ENCODE results near the gene PHACTR1.
"Not testable (repeated sequence)": the region's sequence is repeated elsewhere in the genome, so short reads cannot be mapped to it uniquely, and the experiment has no call there.

PHACTR1 gene

DNA sequence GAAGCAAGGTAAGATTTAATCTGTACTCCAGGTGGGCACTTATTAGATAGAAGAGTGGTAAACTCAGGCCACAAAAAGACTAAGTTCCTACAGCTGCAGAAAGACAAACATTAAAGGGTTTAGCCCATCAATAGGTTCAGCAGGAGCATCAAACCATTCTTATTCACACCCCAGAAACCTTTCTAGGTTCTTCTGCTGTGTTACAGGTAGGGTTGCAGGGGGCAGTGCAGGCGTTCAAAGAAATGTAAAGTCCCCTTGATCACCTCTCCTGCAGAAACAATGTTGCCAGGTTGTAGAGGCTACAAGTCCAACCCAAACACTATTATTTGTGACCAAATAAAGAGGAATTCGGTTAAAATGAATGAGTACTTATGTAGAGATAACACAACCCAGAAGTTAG lies 31.8 kb downstream of the PHACTR1 start:
- in situ Hi-C loops (cut with MboI; ENCODE audit: low pct_unique_long_range_greater_than_20kb, low sequenced_read_pairs) = no loop called here
- no peak for DNase-seq

DNA sequence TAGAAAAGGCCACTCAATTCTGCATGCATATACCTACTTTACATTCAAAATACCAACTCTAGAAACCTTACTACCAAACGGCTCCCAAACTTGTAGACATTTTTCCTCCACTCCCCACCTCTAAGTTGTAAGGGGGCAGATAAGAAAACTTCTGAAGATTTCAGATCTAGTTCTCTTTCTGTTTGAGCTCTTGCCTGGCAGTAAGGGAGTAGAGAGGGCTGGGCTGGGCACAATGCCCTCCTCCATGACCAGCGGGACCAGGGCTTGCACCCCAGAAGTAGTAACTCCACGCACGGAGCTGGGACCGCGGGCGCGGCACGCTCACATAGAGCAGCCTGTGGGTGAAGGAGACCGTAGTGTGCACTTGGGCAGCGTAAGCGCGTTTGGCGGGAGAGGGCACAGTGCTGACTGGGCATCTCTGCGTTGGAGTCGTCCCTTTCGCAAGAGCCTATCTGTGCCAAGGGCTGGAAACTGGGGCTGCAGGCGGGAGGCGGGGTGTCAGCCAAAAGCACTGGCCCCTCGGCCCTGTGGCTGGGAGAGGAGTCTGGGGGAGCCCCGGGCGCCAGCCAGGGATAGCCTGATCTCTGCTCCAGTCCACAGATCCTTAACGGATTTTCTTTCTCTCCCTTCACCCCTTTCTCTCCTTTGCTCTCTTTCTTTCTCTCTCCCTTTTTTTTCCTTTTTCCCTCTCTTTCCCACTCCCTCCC lies 32.4 kb downstream of the PHACTR1 start:
- no peak for DNase-seq
- in situ Hi-C loops (cut with MboI; ENCODE audit: low pct_unique_long_range_greater_than_20kb, low sequenced_read_pairs) = no loop called here

DNA sequence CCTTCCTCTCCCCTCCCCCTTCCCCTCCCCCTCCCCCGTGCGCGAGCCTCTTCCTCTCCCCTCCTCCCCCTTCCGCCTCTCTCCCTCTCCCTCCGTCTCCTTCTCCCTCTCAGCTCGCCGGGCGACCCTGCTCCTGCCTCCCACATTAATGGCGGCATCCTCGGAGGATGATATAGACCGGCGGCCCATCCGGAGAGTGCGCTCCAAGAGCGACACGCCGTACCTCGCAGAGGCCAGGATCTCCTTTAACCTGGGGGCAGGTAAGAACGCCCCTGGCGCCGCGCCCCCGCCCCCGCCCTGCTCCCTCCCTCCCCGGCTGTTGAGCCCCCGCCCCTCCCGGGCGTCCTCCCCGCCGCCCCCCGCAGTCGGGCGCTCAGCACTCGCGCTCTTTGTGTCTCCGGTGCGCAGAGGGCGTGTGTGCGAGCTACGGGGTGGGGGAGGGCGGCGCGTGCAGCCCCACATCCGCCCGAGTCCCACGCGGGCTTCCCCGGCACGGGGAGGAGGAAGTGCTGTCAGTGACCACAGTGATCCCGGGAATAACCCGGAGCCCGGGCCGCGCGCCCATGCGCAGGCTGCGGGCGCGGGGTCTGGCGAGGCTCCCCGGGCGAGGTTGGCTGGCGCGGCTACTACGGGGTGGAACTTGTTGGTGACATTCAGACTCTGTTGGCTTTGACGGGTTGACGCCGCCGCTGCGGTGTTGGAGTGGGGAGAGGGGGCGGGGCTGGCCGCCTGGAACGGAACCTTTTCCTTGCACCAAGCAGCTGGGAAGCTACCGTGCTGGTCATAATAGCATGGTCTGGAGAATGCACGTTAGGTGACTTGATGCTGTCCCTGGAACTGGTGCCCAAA lies 33.2 kb downstream of the PHACTR1 start:
- in situ Hi-C loops (cut with MboI; ENCODE audit: low pct_unique_long_range_greater_than_20kb, low sequenced_read_pairs) = no loop called here
- no peak for DNase-seq

DNA sequence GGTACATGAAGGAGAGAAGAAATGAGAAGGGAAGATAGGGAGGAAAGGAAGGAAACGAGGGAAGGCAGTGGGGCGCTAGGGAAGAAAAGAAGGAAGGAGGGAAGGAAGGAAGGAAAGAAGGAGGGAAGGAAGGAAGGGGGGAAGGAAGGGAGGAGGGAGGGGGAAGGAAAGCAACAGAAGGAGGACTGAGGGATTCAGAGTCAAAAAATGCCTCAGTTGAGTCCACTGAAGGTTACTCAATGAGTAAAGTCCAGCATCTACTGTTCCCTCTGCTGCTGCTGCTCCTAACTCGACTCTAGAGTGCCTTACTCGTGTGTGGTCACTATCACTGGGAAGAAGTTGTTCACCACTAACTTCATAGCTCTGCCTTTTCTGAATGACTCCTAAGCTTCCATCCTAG lies 33.8 kb downstream of the PHACTR1 start:
- no peak for DNase-seq
- in situ Hi-C loops (cut with MboI; ENCODE audit: low pct_unique_long_range_greater_than_20kb, low sequenced_read_pairs) = no loop called here

DNA sequence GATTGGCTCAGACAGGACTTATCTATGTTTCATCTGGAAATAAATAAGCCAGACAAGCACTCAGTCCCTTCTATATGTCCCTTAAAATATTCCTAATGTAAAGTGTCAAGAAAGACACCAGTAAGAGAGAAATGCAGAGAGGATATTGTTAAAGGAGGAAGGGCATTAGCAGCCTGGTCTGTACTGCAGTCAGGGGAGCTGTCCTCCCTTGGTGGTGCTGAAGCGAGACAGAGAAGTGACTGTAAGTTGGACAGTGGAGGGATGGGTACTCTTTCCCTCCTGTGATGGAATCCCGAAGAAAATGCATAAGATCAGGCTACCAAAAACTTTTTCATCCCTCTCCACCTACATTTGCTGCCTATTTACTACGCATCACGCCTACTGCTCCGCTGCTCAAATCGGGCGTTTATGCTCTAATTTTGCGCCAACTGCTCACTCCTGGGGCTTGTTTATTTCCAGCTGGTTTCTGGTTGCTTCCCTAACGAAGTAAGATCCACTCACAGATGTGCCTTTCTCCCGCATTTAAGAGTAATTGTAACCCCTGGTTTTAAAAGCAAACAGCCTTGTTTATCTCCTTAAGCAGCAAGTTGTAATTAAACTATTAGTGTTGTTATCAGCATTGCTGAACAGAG lies 35.2 kb downstream of the PHACTR1 start:
- peak; percentile 49 for DNase-seq
- in situ Hi-C loops (cut with MboI; ENCODE audit: low pct_unique_long_range_greater_than_20kb, low sequenced_read_pairs) = no loop called here

DNA sequence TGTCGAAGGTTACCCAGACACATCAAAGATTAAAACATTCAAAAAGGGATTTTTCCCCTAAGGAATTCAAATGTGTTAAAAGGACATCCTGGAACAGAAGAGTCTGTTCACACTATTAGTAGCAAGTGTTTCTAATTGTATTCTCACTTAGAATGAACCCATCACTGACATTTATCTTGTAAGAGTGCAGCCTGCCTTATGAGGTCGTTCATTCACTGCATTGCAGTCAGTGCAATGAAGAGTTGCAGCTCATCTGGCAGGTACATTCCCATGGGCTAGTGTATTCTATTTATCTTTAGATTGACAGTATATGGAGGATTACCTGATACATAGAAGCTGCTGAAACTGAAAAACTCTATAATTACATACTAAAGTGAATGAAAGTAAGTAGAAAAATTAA lies 36.5 kb downstream of the PHACTR1 start:
- in situ Hi-C loops (cut with MboI; ENCODE audit: low pct_unique_long_range_greater_than_20kb, low sequenced_read_pairs) = no loop called here
- no peak for DNase-seq

DNA sequence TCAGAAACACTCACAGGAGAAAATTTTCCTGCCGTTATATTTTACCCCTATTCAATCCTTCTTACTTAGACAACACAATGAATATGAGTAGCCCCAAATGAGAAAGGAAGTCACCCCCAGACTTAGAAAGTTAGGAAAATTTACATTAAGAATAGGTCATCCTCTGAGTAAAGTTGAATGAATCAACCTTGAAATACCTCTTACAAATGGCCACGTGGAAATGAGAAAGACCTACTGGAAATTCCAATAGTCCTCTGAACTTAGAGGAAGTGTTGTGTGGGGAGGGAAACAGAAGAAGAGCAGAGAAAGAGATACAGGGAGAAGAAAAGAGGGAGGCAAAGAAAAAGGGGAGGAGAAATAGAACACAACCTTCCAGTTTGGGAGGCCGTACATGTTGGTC lies 43.7 kb downstream of the PHACTR1 start:
- in situ Hi-C loops (cut with MboI; ENCODE audit: low pct_unique_long_range_greater_than_20kb, low sequenced_read_pairs) = no loop called here
- DNase-seq = no peak

DNA sequence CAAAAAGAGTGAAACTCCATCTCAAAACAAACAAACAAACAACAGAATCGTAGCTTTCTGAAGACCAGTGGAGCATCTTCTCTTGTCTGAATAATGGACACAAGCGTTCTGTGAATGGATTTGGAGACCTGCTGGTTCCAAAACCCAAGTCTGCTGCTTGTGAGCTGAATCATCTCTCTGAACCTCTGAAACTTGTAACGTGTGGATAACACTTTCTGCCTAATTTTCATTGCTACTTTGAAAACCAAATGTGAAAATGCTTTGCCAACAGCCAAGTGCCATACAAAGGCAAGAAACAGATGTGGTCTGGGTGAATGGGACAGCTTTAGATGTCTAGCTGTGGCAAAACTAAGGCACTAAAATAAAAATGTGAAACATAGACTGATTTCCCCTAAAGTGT lies 44.3 kb downstream of the PHACTR1 start:
- in situ Hi-C loops (cut with MboI; ENCODE audit: low pct_unique_long_range_greater_than_20kb, low sequenced_read_pairs) = no loop called here
- DNase-seq = no peak

DNA sequence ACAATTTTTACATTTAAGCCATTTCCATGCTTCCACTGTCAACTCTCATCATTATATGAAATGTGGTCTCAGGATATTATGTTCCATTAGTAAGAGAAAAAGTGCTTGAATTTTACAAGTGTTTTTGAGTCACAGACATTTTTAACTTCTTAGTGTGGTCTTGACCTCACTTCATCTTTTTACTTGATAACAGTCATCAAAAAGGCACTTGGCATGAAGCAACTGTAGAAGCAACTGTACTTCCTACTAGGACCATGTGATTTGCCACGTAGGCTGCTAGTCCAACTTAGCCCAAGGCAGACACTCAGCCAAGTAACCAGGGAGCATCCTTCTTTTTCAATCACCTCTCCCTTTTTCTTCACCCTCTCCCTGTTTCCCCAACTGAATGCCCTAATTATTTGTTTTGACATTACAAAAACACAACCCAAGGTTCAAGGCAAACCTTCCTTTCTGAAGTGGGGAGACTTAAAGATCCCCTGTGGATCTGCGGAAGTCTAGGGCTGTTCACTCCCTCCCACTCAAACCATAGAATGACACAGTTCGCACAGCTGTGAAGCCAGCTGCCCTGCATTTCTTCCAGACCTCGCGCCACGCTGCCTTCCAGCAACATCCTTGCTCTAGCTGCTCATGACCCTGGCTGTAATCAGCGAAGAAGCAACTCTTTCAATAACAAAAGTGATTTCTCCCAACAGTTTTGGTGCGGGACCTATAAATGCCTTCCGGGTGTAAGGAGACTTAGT lies 45.0 kb downstream of the PHACTR1 start:
- DNase-seq = no peak
- in situ Hi-C loops (cut with MboI; ENCODE audit: low pct_unique_long_range_greater_than_20kb, low sequenced_read_pairs) = no loop called here

DNA sequence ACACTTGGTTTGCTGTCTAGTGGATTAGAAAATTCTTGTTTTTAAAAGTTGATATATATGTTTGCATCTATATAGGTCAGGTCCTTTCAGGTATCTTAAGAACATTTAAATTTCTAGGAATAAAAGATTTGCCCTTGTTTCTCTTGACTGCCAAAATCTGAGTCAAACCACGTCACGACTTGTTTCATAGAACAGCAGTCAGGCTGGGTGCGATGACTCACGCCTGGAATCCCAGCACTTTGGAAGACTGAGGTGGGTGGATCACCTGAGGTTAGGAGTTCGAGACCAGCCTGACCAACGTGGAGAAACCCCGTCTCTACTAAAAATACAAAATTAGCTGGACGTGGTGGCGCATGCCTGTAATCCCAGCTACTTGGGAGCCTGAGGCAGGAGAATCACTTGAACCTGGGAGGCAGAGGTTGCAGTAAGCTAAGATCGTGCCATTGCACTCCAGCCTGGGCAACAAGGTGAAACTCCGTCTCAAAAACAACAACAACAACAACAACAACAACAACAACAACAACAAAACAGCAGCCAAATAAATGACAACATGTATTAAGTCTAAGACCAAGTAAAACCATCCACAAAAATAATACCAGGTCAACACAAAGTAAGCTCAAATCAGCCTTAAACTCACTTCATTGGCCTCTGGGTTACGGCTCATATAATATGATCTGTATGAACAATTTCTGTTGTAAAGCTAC lies 46.3 kb downstream of the PHACTR1 start:
- in situ Hi-C loops (cut with MboI; ENCODE audit: low pct_unique_long_range_greater_than_20kb, low sequenced_read_pairs); DNase-seq: not testable (repeated sequence)

DNA sequence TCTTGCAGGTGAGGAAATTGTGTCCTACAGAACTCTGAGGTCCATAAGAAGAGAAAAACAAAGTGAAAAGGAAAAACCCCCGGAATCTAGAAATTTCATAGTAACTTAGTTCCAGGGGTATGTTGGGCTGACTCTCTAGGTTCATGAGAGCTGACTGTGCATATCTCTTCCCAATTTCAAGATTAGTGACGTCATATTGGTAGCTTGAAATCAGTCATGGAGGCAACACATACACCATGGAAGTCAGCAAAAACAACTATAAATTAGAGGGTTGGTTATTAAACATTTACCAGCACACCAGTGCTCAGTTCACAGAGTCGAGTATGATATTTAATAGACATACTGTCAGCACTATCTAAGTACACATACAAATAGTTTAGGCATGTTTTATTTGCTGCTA lies 49.8 kb downstream of the PHACTR1 start:
- in situ Hi-C loops (cut with MboI; ENCODE audit: low pct_unique_long_range_greater_than_20kb, low sequenced_read_pairs) = no loop called here
- no peak for DNase-seq

DNA sequence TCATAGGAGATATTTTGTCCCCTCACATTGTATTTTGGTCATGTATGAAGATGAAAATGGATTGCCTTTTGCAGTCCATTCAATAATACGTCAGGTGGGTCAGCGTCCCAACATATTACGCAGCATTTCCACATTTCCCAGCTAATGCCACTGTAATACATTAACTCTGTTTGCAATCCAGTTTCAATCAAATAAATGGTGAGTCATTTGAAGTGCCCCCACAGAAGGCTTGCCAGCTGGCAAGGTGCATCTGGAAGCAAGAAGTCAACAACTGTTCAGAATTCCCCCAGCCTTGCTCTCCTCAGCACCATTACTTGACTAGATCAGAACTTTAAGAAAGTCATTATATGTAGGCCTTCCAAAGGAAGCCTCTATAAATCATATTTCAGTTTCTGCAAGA lies 50.4 kb downstream of the PHACTR1 start:
- DNase-seq = no peak
- in situ Hi-C loops (cut with MboI; ENCODE audit: low pct_unique_long_range_greater_than_20kb, low sequenced_read_pairs) = no loop called here

DNA sequence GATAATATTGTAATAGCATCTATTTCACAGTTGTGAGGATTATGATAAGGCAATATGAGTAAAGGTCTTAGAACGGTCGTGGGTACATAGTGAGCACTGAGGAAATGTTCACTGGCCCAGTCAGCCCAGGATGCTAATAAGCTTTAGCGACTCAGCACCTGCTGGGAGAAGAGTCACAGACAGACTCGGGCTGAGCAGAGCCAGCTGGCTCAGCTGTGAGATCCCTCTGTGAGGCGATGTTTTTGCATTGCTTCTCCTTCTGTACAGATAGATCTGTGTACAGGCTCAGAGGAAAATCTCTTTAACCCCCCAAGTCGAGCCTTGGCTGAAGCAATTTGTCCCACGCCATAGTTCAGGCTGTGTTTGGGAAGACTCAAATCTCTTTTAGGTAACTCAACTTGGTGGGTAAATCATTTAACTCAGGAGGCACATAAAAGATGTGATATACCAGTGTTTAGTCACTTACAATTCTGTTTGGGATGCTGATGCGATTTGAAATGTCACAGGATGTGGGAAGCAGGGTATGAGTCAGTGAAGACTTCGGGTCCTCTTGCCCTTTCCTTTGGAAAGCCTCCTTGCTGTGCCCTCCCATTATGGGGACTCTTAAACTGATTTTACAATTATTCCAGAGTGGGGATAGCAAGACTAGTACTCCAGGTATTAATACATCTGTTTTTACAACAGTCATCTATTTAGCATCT lies 53.1 kb downstream of the PHACTR1 start:
- in situ Hi-C loops (cut with MboI; ENCODE audit: low pct_unique_long_range_greater_than_20kb, low sequenced_read_pairs) = no loop called here
- no peak for DNase-seq

DNA sequence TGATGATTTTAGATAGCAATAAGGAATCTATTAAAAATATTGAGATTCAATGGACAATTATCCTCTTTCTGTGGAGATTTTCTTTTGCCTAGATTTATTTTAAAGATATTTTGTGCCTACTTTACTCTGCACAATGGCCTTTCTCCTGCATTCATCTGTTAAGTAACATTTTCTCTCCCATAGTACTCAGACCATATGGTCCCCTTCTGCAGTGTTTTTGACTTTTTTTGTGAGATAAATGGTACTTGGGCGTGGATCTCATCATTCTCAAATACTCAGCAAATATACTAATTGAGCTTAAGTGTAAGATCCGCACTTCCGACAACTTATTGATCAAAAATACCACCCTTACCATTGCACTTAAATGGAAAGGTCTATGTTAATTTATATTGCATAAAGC lies 55.8 kb downstream of the PHACTR1 start:
- in situ Hi-C loops (cut with MboI; ENCODE audit: low pct_unique_long_range_greater_than_20kb, low sequenced_read_pairs) = no loop called here
- no peak for DNase-seq

DNA sequence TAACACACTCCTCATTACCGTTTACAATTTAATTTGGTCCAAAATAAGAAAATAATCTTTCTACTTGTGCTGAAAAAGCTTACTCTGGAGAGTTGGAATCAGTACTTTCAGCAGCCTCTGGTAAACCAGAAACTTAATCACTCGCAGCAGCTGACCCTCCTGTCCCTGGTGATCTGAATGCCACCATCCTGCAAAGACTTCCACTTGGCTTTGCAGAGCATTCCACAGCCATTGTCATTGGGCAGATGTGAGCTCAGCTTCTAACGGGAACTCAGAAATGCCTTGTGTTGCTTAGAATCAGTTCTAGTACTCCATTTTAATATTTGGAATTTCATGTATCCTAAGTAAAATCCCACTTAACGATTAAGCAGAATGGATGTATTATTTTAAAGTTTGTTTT lies 59.7 kb downstream of the PHACTR1 start:
- DNase-seq = no peak
- in situ Hi-C loops (cut with MboI; ENCODE audit: low pct_unique_long_range_greater_than_20kb, low sequenced_read_pairs) = no loop called here

DNA sequence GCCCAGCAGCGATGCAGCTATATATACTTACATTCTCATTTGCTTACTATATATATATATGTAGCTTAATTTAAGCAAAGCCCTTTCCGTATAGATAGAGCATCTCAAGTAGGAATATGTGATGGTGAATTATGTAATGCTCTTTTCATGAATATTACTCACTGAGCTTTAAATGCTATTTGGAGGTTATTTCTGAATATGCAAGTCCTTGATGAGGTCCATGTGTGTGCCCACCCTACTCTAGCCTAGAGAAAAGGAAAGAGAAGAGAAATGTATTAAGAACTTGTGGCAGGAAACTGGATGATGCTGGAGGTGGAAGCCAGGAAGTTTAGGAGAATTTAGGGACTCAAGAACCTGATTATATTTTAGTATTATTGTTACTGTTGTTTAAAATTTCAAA lies 63.2 kb downstream of the PHACTR1 start:
- no peak for DNase-seq
- in situ Hi-C loops (cut with MboI; ENCODE audit: low pct_unique_long_range_greater_than_20kb, low sequenced_read_pairs) = no loop called here

DNA sequence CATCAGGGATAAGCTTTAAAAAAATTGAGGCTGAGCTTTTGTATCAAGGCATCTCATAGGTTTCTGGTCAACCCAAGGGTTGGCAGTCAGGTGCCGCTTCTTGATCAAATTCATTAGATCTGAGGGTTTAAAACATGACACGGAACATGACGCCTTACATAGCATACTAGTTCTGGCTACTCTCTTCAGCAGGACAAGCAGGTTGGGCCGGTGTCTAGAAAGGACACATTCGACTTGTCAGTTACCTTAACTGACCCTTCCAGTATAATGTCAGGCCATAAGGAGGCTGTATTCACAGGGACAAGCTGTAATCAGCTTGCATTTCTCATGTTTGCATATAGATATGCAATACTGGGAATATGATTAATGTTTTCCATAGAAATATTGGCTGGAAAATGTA lies 65.6 kb downstream of the PHACTR1 start:
- DNase-seq = no peak
- in situ Hi-C loops (cut with MboI; ENCODE audit: low pct_unique_long_range_greater_than_20kb, low sequenced_read_pairs) = no loop called here

DNA sequence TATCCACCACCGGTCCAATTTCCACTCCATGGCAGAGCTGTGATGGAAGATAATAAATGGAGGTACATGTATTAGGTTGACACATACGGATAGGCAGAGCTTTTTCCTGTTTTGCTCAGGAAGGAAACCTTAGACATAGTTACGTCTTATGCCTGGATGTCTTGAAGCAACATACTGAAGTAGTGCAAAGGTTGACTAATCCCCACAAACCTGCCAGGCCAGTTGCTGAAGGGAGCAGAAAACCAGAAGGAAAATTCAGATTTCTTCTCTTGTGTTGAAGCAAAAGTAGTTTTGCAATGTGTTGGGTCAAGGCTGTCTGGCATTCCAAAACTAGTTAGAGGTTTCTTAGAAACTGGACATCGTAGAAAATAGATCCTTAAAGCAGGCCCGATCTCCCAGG lies 68.7 kb downstream of the PHACTR1 start:
- no peak for DNase-seq
- in situ Hi-C loops (cut with MboI; ENCODE audit: low pct_unique_long_range_greater_than_20kb, low sequenced_read_pairs) = no loop called here

DNA sequence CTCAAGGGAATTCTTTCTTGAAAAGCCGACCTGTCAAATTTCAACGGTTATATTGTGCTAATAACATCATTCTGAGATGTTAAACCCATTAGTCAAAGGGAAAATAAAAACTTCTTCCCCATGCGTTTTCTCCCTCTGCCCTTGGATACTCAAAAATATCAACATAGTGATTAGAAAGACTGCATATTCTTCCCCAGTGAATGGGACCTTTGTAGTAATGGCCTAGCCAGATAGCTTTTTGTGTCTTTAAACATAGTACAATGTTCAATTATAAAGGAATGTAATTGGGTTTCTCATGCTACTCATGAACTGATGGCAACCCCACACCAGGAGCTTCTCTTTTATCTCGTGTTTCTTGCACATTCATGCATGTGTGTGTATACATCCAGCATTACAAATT lies 69.4 kb downstream of the PHACTR1 start:
- DNase-seq = no peak
- in situ Hi-C loops (cut with MboI; ENCODE audit: low pct_unique_long_range_greater_than_20kb, low sequenced_read_pairs) = no loop called here
